Fibroblast of mammary gland (primary cell): ENCODE measurements around the gene HSDL1.

Experiments used
- DNase-seq: peaks from one replicate; pipeline ENCODE4 v3.0.0-alpha.2; 2010; ENCODE audit warnings: low read depth
- H3K4me3 ChIP-seq: 2 replicates; pipeline ENCODE4 v1.5.1; 2011; ENCODE audit warnings: low read depth, mild to moderate bottlenecking, low read length, moderate library complexity; ENCODE audit not compliant: control insufficient read depth
- TF ChIP-seq, protein P1 (sequence below): conservative IDR thresholded peaks from 2 replicates; pipeline ENCODE4 v1.5.1; 2011; ENCODE audit warnings: low read depth, low read length, inconsistent platforms; ENCODE audit not compliant: control insufficient read depth, insufficient read depth

HSDL1 gene

GRCh38 chr16:84180519-84181140 lies 35.7 kb upstream of the HSDL1 start:
- TF ChIP-seq, protein P1, sequence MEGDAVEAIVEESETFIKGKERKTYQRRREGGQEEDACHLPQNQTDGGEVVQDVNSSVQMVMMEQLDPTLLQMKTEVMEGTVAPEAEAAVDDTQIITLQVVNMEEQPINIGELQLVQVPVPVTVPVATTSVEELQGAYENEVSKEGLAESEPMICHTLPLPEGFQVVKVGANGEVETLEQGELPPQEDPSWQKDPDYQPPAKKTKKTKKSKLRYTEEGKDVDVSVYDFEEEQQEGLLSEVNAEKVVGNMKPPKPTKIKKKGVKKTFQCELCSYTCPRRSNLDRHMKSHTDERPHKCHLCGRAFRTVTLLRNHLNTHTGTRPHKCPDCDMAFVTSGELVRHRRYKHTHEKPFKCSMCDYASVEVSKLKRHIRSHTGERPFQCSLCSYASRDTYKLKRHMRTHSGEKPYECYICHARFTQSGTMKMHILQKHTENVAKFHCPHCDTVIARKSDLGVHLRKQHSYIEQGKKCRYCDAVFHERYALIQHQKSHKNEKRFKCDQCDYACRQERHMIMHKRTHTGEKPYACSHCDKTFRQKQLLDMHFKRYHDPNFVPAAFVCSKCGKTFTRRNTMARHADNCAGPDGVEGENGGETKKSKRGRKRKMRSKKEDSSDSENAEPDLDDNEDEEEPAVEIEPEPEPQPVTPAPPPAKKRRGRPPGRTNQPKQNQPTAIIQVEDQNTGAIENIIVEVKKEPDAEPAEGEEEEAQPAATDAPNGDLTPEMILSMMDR: no peak
- no peak for DNase-seq
- H3K4me3 ChIP-seq: no peak overlapping the region

DNA sequence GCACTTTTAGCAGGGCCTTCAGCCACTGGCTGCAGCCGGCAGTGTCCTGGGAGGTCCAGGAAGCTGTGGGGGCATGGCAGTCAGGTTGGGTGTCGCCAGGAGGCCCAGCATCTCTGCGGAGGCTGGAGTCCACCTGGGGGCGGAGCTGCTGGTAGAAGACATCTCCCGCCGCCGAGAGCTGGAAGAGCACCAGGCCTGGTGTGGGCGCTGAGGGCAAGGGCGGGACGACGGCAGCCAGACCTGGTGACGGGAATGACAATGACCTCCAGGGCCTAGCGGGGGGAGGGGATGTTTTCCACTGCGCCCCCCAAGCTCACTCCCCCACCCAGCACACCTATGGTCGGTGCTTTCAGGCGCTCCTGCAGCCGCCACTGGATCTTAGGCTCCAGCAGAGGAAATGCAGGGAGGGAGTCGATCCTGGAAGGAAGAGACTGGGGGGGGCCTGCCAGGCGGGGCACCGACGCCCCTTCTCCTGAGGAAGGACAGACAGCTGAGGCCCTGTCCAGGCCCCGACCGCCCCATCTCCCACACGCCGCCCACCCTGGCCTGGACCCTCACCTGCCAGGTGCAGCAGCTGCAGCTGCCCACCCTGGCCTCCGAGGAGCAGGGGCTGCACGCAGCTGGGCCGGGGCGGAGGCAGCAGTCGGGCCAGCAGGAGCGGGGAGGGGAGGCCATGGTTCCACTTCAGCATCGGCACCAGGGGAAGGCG lies 34.8 kb upstream of the HSDL1 start:
- H3K4me3 ChIP-seq: no peak overlapping the region
- no peak for DNase-seq
- TF ChIP-seq, protein P1: no peak

GRCh38 chr16:84178892-84179611 lies 34.1 kb upstream of the HSDL1 start:
- TF ChIP-seq, protein P1: no peak
- no peak overlapping the region for H3K4me3 ChIP-seq
- DNase-seq: no peak

- TF ChIP-seq, protein P1: no peak
- H3K4me3 ChIP-seq: no peak overlapping the region
- DNase-seq: no peak
Observed at GRCh38 chr16:84178146-84178765, 33.3 kb upstream of the HSDL1 start.

DNA sequence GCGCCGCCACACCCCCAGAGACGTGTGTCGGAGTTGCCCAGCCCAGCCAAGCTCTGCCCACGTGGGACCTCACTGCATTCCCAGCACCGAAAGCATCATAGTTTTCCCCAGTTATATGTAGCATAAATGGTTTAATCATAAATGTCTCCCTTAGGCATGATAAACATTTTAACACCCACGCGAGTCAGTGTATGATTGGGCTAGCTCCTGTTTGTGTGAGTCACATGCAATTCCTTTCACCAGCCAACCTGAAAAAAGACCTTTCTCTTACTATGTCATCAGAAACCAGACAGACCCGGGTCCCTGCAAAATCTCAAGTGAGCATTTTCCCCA lies 32.7 kb upstream of the HSDL1 start:
- peak; percentile 61 for DNase-seq
- no peak overlapping the region for H3K4me3 ChIP-seq
- TF ChIP-seq, protein P1: no peak

- H3K4me3 ChIP-seq: no peak overlapping the region
- TF ChIP-seq, protein P1: no peak
- no peak for DNase-seq
Observed at GRCh38 chr16:84176192-84177053, 31.4 kb upstream of the HSDL1 start.
